MM.1S (cell line): ENCODE results near the gene FKBP3.

ENCODE experiments used
- CTCF ChIP-seq: fragments of 300-600 bp; sonication (generic); IDR thresholded peaks from 2 replicates; pipeline ENCODE4 v1.5.1; 2016; ENCODE audit warnings: antibody characterized with exemption, low read length, mixed read lengths
- EZH2 ChIP-seq: fragments of 300-600 bp; sonication (generic); optimal IDR thresholded peaks from 2 replicates; pipeline ENCODE3; 2017; ENCODE audit warnings: low read depth, mild to moderate bottlenecking, antibody characterized with exemption, low read length, mixed read lengths
- EZH2phosphoT487 ChIP-seq: fragments of 300-600 bp; sonication (generic); IDR thresholded peaks from 2 replicates; pipeline ENCODE4 v1.6.1; 2018; ENCODE audit warnings: antibody characterized with exemption, low read length

GRCh38 chr14:45149602-45150001, 15.3 kb upstream of the FKBP3 start:
- TF ChIP-seq CTCF (no peak), EZH2 (no peak), EZH2phosphoT487 (no peak)
